Stimulated activated CD4-positive, alpha-beta T cell treated with anti-CD3 and anti-CD28 coated beads, Interleukin-12 subunit alpha, Interleukin-12 subunit beta, amount 100 ng/mL, for 4 hours (primary cell): ENCODE data around the gene TRMT10A.
"Not testable (repeated sequence)": the region's sequence is repeated elsewhere in the genome, so short reads cannot be mapped to it uniquely, and the experiment has no call there.

Experiments used
- DNase-seq: peaks from one replicate; pipeline ENCODE4 v3.0.0-alpha.2; 2020

Gene TRMT10A

DNA sequence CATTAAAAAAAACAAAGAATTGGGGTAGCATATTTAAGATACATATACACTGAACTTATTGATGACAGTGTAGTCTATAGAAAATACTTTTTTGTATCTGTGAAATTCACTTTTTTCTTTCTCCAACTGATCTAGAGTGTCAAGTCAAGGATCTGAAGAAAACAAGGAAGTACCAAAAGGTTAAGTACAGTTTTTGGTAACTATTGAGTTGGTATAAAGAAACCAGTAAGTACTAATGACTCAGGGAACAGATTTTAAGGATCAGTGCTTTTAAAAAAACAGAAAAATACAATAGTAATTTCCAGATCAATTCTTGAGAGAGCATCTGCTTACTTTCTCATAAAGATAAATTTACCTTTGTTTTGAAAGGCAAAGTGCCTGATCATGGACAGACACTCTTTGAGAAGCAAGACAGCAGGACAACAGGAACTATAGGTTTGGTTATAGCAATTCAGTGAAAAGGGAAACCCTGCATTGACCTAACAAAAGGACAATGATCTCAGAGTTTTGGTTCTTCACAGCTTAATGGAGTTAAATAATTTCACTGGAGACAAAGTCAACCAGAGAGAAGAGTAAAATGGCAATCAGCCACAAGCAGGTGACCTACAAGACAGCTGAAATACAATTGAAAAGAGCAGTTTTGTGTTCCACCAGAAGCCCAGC, 23.4 kb downstream of the TRMT10A start:
- no peak for DNase-seq

GRCh38 chr4:99537674-99538073, 26.2 kb downstream of the TRMT10A start:
- no peak for DNase-seq

DNA sequence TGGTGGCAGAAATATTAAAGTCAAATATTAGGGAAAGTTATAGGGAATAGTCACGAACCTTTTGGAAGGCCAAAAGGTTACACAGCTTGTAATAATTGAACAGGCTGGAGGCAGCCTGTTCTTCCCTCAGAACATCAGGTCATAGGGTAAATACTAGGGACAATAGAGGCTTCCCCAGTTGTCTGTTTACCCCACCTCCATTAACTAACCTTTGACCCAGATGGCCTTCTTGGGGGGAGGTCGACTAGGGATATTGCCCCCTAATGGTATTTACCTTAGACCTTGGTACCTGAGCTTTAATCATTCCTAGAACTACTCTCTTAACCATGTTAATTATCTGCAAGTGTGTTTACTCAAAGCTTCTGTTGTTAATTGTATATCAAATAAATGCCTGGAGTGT, 27.0 kb downstream of the TRMT10A start:
- no peak for DNase-seq

- no peak for DNase-seq
These were observed 27.6 kb downstream of the TRMT10A start for GRCh38 chr4:99536271-99536670.

DNA sequence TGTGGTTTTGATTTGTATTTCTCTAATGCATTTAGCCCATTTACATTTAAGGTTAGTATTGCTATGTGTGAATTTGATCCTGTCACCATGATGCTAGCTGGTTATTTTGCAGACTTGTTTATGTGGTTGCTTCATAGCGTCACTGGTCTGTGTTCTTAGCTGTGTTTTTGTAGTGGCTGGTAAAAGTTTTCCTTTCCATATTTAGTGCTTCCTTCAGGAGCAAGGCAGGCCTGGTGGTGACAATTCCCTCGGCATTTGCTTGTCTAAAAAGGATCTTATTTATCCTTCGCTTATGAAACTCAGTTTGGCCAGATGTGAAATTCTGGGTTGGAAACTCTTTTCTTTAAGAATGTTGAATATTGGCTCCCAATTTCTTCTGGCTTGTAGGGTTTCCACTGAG, 29.1 kb downstream of the TRMT10A start:
- not testable (repeated sequence) for DNase-seq

DNA sequence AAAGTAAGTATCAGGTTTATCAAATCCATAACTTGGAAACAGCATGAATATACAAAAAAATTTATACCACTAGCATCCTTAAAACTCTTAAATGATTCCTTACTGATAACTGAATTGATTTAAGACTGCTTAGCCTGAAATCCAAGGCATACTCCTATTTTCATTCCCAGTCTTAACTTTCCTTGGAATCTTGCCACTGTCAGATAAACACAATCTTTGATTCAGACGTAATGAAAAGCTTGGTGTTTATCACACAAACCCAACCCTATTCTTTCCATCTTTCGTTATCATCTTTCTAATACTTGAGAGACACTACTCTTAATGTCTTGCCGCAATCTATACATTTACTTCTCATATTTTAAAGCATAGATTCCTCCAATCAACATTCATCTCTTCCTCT, 33.9 kb downstream of the TRMT10A start:
- no peak for DNase-seq

GRCh38 chr4:99529228-99529627, 34.6 kb downstream of the TRMT10A start:
- no peak for DNase-seq

- DNase-seq = no peak
These were observed 45.1 kb downstream of the TRMT10A start for GRCh38 chr4:99518601-99519295.

GRCh38 chr4:99510721-99511120, 53.1 kb downstream of the TRMT10A start, which contains the start of gene C4orf17:
TSS of gene C4orf17 (plus strand) at chr4:99511021. CDS start at chr4:99513082, 2,061 bp downstream.
- DNase-seq = no peak

- no peak for DNase-seq
These were observed 56.1 kb downstream of the TRMT10A start for GRCh38 chr4:99507762-99508161.

- no peak for DNase-seq
These were observed 56.5 kb downstream of the TRMT10A start for GRCh38 chr4:99507349-99507748.

GRCh38 chr4:99506781-99507180, 57.1 kb downstream of the TRMT10A start:
- DNase-seq = no peak

DNA sequence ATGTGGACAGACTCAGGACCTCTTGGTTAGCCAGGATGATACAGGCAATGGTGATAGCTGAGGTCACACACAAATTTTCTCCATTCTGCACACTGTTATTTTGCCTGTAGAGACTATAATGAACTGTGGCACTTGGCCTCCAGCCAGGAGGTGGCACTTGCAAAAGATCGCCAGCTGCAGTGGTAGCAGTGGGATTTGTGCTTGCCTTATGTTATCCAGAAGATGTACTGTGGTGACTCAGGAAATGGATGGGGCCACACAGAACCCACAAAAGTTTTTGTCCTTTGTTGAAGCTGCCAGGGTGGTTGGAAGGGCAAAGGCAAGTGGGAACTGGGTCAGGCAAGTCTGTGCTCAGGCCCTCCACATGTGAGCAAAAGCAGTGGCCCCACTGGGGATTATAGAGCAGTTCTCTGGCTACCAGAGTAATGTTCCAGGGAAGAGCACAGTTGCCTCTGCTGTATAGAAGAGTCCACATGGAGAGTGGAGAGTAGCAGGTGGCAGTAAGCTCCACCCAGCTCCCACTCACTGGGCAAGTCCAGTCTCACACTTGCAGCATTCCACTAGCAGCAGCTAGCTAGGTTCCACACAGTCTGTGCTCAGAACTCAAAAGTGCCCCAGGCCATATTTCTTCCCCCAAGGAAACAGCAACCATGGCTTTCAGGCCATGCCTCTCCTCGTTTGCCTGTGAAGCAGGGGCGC, 58.9 kb downstream of the TRMT10A start:
- no peak for DNase-seq
